Ishikawa (cell line): ENCODE measurements around the gene IFNL3.

ENCODE experiments used
- CEBPB ChIP-seq: IDR thresholded peaks from 2 replicates; pipeline ENCODE4 v1.6.1; 2012
- EP300 ChIP-seq: IDR thresholded peaks from 2 replicates; pipeline ENCODE4 v1.6.1; 2012; ENCODE audit warnings: borderline replicate concordance
- FOXM1 ChIP-seq: IDR thresholded peaks from 2 replicates; pipeline ENCODE4 v1.6.1; 2012; ENCODE audit warnings: low read depth, borderline replicate concordance
- RAD21 ChIP-seq: IDR thresholded peaks from 2 replicates; pipeline ENCODE4 v1.6.1; 2012; ENCODE audit warnings: low read depth
- REST ChIP-seq: IDR thresholded peaks from 2 replicates; pipeline ENCODE4 v1.6.1; 2012; ENCODE audit warnings: low read depth, mild to moderate bottlenecking
- TAF1 ChIP-seq: IDR thresholded peaks from 2 replicates; pipeline ENCODE4 v1.6.1; 2012; ENCODE audit warnings: low read depth, mild to moderate bottlenecking
- TCF12 ChIP-seq: IDR thresholded peaks from 2 replicates; pipeline ENCODE4 v1.6.1; 2012; ENCODE audit warnings: low read depth
- YY1 ChIP-seq: IDR thresholded peaks from 2 replicates; pipeline ENCODE4 v1.6.1; 2012; ENCODE audit warnings: low read depth
- TF ChIP-seq, protein P1 (sequence below): IDR thresholded peaks from 2 replicates; pipeline ENCODE4 v1.6.1; 2012
- TF ChIP-seq, protein P2 (sequence below): IDR thresholded peaks from 2 replicates; pipeline ENCODE4 v1.6.1; 2012

DNA sequence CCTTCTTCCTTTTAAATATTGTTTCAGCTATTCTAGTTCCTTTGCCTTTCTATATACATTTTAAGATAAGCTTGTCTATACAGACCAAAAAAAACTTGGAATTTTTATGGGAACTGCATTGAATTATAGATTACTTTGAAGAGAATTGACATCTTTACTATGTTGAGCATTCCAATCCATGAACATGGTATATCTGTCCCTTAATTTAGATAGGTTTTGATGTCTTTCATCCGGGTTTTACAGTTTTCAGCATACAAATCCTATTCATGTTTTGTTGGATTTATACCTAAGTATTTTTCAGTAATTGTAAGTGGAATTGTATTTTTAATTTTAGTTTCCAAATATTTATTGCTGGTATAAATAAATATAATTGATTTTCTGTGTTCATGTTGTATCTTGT, 39.2 kb upstream of the IFNL3 start:
- TF ChIP-seq, protein P1, sequence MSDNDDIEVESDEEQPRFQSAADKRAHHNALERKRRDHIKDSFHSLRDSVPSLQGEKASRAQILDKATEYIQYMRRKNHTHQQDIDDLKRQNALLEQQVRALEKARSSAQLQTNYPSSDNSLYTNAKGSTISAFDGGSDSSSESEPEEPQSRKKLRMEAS: no peak
- TF ChIP-seq FOXM1 (no peak), TAF1 (no peak), EP300 (no peak), CEBPB (no peak), REST (no peak), TCF12 (no peak), YY1 (no peak), RAD21 (no peak)
- TF ChIP-seq, protein P2, sequence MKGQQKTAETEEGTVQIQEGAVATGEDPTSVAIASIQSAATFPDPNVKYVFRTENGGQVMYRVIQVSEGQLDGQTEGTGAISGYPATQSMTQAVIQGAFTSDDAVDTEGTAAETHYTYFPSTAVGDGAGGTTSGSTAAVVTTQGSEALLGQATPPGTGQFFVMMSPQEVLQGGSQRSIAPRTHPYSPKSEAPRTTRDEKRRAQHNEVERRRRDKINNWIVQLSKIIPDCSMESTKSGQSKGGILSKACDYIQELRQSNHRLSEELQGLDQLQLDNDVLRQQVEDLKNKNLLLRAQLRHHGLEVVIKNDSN: no peak
